Activated CD8-positive, alpha-beta memory T cell treated with anti-CD3 and anti-CD28 coated beads for 36 hours (primary cell): ENCODE results near the gene IKZF1. TPM values are rescaled to one million over a fixed set of nuclear protein-coding genes. Genes with fewer than 3 reads are reported as not detected.

Experiments used
- CTCF ChIA-PET: fragments of 350-600 bp; sonication (Branson Sonifier 250); formaldehyde crosslinking; loops from one replicate; lab custom pipeline; 2021; ENCODE audit warnings: antibody characterized with exemption; lab: Charles Lee
- POLR2A ChIA-PET: fragments of 350-600 bp; sonication (Branson Sonifier 250); formaldehyde crosslinking; loops from one replicate; lab custom pipeline; 2021; ENCODE audit warnings: antibody characterized with exemption; lab: Charles Lee
- total RNA-seq, 2 experiments: library from RNA; stranded (reverse); gene quantifications; one replicate each; pipeline ENCODE4 v1.2.3, GENCODE V29; 2021

The IKZF1 gene
- total RNA-seq, 2 experiments from 2014 or later: 232 to 236 TPM

GRCh38 chr7:50276483-50276882 lies 28.0 kb upstream of the IKZF1 start:
- ChIA-PET CTCF (interaction anchor here (0.6 kb wide), 1 partner anchor 10 kb away, joined by 3 read pairs; no protein-coding TSS in a partner anchor), POLR2A (no interaction called here)

DNA sequence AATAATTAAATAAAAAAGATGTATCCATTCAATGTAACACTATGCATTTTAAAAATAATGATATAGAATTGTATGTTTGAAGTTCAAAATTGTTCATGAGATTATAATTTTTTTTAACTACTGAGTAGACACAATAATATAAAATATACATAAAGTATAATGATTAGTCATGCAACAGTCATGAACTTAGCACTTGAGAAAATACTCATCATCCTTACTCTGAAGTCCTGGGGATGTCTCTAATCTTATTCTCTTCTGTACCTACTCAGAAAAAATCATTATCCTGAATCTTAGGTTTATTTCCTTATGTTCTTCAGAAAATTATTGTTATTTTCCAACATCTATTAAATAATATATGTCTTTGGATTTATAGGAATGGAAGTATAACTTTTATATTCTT lies 26.4 kb upstream of the IKZF1 start:
- CTCF ChIA-PET: no interaction called here

GRCh38 chr7:50281680-50282445 lies 22.7 kb upstream of the IKZF1 start:
- ChIA-PET CTCF (interaction anchor here (2.1 kb wide), 1 partner anchor 15 kb away, joined by 7 read pairs; no protein-coding TSS in a partner anchor), POLR2A (no interaction called here)

More for the DNA sequence above, 26.4 kb upstream of the IKZF1 start:
- POLR2A ChIA-PET: no interaction called here

- POLR2A ChIA-PET: no interaction called here
- CTCF ChIA-PET: interaction anchor here (1.0 to 2.1 kb wide), 2 partner anchors 9 to 16 kb away, joined by 3 to 7 read pairs; no protein-coding TSS in a partner anchor
Measured at GRCh38 chr7:50282813-50283605, 21.5 kb upstream of the IKZF1 start.

GRCh38 chr7:50283731-50284130 lies 20.8 kb upstream of the IKZF1 start:
- CTCF ChIA-PET: interaction anchor here (1.0 to 2.1 kb wide), 2 partner anchors 10 to 17 kb away, joined by 3 to 7 read pairs; no protein-coding TSS in a partner anchor
- POLR2A ChIA-PET: no interaction called here

DNA sequence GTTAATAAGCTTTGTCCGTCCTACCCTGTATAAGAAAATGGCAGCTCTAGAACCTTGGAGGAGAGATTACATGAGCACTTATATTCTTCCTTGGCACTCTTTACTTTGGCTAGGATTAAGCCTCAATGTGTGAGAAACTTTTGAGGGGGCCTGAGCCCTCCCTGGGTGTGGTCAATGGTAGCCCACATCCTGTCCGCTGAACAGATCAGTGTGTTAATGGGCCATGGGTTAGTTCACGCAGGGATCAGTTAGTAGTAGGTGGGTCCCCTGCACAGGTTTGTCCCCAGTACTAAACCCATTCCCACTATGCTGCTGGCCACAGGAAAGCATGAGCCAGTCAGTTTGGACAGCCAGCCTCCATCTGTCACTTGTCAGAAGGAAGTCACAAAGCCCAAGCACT lies 20.2 kb upstream of the IKZF1 start:
- POLR2A ChIA-PET: no interaction called here
- CTCF ChIA-PET: interaction anchor here (1.0 kb wide), 1 partner anchor 10 kb away, joined by 3 read pairs; no protein-coding TSS in a partner anchor

DNA sequence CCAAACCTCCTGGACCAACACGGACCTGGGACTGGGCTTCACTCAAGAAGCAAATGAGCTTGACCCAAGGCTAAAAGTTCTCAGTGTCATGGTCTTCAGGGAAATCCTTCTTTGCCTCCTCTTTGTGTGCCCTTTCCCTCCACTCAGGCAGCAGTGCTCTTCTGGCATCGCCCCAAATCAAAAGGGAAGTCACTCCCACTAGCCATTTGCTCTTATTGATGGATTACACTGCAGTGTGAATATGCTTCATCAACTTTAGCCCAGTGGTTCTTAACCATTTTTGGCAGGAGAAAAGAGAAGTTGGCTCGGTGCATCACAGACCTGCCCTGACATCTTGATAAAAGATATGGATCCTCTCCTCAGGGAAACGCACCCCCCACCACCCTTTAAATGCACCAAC lies 19.2 kb upstream of the IKZF1 start:
- ChIA-PET CTCF (no interaction called here), POLR2A (no interaction called here)

DNA sequence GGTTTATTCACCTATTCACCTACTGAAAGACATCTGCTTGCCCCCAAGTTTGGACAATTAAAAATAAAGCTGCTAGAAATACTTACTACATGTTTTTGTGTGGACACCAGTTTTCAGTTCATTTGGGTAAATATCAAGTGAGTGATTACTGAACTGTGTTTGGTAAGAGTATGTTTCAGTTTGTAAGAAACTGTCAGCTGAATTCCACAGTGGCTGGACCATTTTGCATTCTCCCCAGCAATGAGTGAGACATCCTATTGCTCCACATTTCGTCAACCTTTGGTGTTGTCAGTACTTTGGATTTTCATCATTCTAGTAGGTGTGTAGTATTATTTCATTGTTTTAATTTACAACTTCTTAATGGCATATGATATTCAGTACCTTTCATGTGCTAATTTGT lies 17.4 kb upstream of the IKZF1 start:
- POLR2A ChIA-PET: no interaction called here
- CTCF ChIA-PET: no interaction called here

- POLR2A ChIA-PET: no interaction called here
Measured at GRCh38 chr7:50292165-50292757, 12.3 kb upstream of the IKZF1 start.

DNA sequence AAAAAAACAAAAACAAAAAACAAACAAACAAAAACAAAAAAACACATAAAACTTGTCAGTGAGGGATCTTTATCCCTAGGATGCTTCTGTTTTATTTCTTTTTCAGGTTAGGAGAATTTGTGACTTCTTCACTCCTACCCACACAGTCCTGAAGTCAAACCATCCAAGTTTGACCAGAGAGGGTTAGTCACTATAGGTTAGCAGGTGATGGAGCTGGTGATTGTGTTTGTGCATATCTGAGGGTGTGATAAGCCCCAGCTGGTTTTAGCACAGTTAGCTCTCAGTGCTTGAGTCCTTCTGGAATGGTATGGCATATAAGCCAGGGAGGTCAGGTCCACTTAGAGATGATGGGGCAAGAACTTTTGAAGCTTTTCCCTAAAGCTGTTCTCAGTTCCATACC lies 11.8 kb upstream of the IKZF1 start:
- CTCF ChIA-PET: interaction anchor here (0.7 to 1.5 kb wide), 3 partner anchors 31 to 65 kb away, joined by 3 read pairs; no protein-coding TSS in a partner anchor
- POLR2A ChIA-PET: no interaction called here

More at GRCh38 chr7:50292165-50292757, 12.3 kb upstream of the IKZF1 start:
- CTCF ChIA-PET: interaction anchor here (1.5 to 2.1 kb wide), 2 partner anchors 24 to 65 kb away, joined by 3 to 8 read pairs; no protein-coding TSS in a partner anchor

DNA sequence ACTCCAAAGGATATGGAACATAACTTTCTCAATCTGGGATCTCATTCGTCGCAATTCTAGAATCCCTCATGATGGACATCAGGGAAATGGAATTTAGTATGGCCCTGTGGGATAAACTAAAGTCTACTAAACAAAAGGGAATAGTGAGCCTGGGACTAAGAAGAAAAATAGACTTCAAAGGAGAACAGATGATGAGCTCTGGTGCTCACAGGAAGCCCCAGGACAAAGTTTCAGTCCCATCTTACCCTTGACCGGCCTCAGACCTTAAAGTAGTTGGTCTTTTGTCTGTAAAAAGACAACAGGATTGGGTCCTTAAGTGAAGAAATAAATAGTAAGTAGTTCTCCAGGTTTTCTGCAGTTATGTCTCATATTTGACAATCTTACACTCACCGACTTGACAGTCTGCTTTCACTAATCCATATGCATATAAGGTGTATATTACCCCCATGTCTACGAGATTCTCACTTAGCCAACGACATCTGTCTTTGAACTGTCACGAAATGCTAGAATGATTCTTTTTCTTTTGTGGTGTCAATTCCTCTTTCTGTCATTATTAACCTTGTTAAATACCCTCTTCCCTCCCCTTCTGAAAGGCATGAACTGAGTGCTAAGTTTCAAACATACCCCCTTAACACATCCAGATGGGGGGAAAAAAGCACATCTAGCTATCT lies 10.9 kb upstream of the IKZF1 start:
- POLR2A ChIA-PET: no interaction called here
- CTCF ChIA-PET: interaction anchor here (0.7 to 1.5 kb wide), 3 partner anchors 32 to 66 kb away, joined by 3 read pairs; no protein-coding TSS in a partner anchor

- POLR2A ChIA-PET: no interaction called here
- CTCF ChIA-PET: interaction anchor here (0.9 kb wide), 1 partner anchor 20 kb away, joined by 3 read pairs; no protein-coding TSS in a partner anchor
Measured at GRCh38 chr7:50295133-50295532, 9.4 kb upstream of the IKZF1 start.

DNA sequence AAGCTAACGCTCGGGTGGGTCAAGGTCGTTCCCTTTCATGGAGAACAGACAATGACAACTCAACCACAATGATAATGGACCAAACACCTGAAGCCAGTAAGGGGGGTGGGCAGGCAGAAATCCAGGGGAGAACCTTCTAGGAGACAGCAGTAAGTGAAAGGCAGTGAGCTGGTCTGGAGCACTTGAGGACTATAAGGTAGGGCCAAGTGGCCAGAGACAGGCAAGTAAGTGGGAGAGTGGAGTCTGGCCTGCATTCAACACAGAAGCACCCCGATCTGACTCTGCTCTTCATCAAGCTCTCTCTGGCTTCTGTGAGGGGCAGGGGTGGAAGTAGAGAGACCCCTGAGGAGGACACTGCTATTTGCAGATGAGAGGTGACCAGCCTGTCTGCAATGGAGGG lies 7.7 kb upstream of the IKZF1 start:
- CTCF ChIA-PET: interaction anchor here (0.6 to 1.2 kb wide), 2 partner anchors 22 to 121 kb away, joined by 3 to 4 read pairs; no protein-coding TSS in a partner anchor
- POLR2A ChIA-PET: no interaction called here

GRCh38 chr7:50298811-50299562 lies 5.5 kb upstream of the IKZF1 start:
- CTCF ChIA-PET: interaction anchor here (1.2 to 1.9 kb wide), 2 partner anchors 24 to 70 kb away, joined by 4 read pairs; no protein-coding TSS in a partner anchor
- POLR2A ChIA-PET: interaction anchor here (0.5 to 1.9 kb wide), 2 partner anchors 31 to 76 kb away, joined by 3 to 6 read pairs; no protein-coding TSS in a partner anchor

DNA sequence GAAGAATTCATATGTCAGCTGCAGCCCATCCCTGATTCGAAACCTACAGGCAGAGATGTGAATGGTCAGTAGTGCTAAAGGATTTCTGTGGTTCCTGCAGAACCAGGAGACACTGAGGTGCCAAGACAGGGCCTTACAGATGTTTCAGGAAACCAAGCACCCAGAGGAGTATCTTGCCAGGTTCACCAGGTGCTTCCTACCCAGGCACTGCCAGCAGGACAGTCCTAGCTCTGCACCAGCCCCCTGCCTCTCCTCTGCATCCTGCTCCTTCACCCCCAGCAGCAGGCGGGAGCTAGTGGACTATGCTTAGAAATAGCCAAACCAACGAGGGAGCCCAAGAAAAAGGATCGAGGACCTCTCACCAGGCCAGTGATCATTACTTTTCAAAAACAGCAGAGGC lies 4.2 kb upstream of the IKZF1 start:
- ChIA-PET POLR2A (interaction anchor here (1.9 kb wide), 1 partner anchor 33 kb away, joined by 6 read pairs; no protein-coding TSS in a partner anchor), CTCF (interaction anchor here (1.9 kb wide), 1 partner anchor 26 kb away, joined by 4 read pairs; no protein-coding TSS in a partner anchor)

GRCh38 chr7:50302486-50303334 lies 1.8 kb upstream of the IKZF1 start:
- ChIA-PET POLR2A (interaction anchor here (0.6 kb wide), 1 partner anchor 36 kb away, joined by 4 read pairs; no protein-coding TSS in a partner anchor), CTCF (no interaction called here)
